ENCODE data around the gene LGALS3BP.

DNA sequence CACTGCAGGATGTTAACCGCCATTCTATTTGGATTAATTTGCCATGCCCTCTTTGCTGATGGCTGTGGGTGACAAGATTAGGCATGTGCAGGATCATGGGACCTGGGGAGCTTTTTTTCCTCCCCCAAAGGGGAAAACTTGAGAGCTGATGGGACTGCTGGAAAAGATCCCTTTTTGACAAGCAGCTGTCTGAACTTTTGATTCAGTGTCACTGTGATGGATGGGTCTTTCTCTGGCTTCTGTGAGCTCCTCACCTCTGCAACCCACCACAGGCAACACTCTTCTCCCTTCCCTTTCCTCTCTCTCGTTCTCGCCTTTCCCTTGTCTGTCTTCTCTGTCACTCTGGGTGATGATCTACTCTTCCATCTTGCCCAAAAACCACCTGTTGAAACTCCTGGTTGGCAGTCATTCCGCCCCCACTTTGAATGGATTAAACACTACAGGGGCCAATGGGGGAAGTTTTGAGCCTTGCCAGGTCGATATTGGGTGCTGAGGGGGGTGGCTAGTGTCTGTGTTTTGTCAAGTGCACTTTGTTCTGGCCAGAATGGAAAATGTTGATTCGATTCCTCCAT, 32.9 kb upstream of the LGALS3BP start:
- TF ChIP-seq, protein P1, sequence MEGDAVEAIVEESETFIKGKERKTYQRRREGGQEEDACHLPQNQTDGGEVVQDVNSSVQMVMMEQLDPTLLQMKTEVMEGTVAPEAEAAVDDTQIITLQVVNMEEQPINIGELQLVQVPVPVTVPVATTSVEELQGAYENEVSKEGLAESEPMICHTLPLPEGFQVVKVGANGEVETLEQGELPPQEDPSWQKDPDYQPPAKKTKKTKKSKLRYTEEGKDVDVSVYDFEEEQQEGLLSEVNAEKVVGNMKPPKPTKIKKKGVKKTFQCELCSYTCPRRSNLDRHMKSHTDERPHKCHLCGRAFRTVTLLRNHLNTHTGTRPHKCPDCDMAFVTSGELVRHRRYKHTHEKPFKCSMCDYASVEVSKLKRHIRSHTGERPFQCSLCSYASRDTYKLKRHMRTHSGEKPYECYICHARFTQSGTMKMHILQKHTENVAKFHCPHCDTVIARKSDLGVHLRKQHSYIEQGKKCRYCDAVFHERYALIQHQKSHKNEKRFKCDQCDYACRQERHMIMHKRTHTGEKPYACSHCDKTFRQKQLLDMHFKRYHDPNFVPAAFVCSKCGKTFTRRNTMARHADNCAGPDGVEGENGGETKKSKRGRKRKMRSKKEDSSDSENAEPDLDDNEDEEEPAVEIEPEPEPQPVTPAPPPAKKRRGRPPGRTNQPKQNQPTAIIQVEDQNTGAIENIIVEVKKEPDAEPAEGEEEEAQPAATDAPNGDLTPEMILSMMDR (IDR thresholded peaks at IDR 0.05; ENCODE audit: control extremely low read depth in 1 of 3, insufficient read depth in 1 of 3, low read depth in 1 of 3, low read length in 3 of 3) = no peak
- TF ChIP-seq JUND (IDR thresholded peaks at IDR 0.05; ENCODE audit: low read length) (no peak), POLR2A (IDR thresholded peaks at IDR 0.05; ENCODE audit: control extremely low read depth in 1 of 2, low read depth in 2 of 2, low read length in 2 of 2) (no peak), POLR2AphosphoS5 (IDR thresholded peaks at IDR 0.05; ENCODE audit: low read depth, low read length) (no peak), MAFK (IDR thresholded peaks at IDR 0.05; ENCODE audit: low read depth, low read length) (no peak), TBP (IDR thresholded peaks at IDR 0.05; ENCODE audit: low read depth, low read length) (no peak), RAD21 (IDR thresholded peaks at IDR 0.05 in 1 of 2, conservative IDR thresholded peaks at IDR 0.05 in 1 of 2; ENCODE audit: low read depth in 2 of 2, low read length in 2 of 2) (no peak), YY1 (IDR thresholded peaks at IDR 0.05; ENCODE audit: low read depth, low read length) (no peak), SIN3A (conservative IDR thresholded peaks at IDR 0.05 in 1 of 2, IDR thresholded peaks at IDR 0.05 in 1 of 2; ENCODE audit: low read depth in 1 of 2, low read length in 2 of 2) (no peak), EGR1 (IDR thresholded peaks at IDR 0.05; ENCODE audit: borderline replicate concordance, low read depth, low read length) (no peak)
- TF ChIP-seq, protein P2, sequence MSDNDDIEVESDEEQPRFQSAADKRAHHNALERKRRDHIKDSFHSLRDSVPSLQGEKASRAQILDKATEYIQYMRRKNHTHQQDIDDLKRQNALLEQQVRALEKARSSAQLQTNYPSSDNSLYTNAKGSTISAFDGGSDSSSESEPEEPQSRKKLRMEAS (IDR thresholded peaks at IDR 0.05) = no peak

Data from H1 (cell line).